ENCODE results near the gene JUNB. TPM values are rescaled to one million over a fixed set of nuclear protein-coding genes. Genes with fewer than 3 reads are reported as not detected.

The JUNB gene
- total and polyA plus RNA-seq, 2 of the 13 experiments (the other 11 are each of a cell fraction or from before 2014, with no cell fraction given) = 7.7 to 8.2 TPM

GRCh38 chr19:12766051-12766521 lies 25.2 kb upstream of the JUNB start (continued):
- no peak for TF ChIP-seq MLXIP (CRISPR knock-in tag; IDR thresholded peaks at IDR 0.05; ENCODE audit: borderline replicate concordance)
- TF ChIP-seq FIP1L1 (IDR thresholded peaks at IDR 0.05; ENCODE audit: borderline replicate concordance, insufficient read depth, low read depth, low read length) = no peak
- 0 out of 2 replicates have a peak, but pooled peaks have one; percentile 49 for TF ChIP-seq HOXA5 (CRISPR knock-in tag; IDR thresholded peaks at IDR 0.05)
- TF ChIP-seq CHD2 (IDR thresholded peaks at IDR 0.05; ENCODE audit: low read depth, low read length) = no peak
- no peak for TF ChIP-seq MTF2 (CRISPR knock-in tag; IDR thresholded peaks at IDR 0.05; ENCODE audit: borderline replicate concordance)
- TF ChIP-seq RFX1 (IDR thresholded peaks at IDR 0.05) = no peak
- TF ChIP-seq NFE2L1 (CRISPR knock-in tag; IDR thresholded peaks at IDR 0.05; ENCODE audit: borderline replicate concordance) = no peak
- TF ChIP-seq JDP2 (CRISPR knock-in tag; IDR thresholded peaks at IDR 0.05; ENCODE audit: borderline replicate concordance) = no peak
- 0 out of 2 replicates have a peak, but pooled peaks have one; percentile 10 for TF ChIP-seq KDM1A (CRISPR knock-in tag; IDR thresholded peaks at IDR 0.05)
- TF ChIP-seq ZMAT5 (CRISPR knock-in tag; IDR thresholded peaks at IDR 0.05; ENCODE audit: borderline replicate concordance, low read depth) = no peak
- no peak for TF ChIP-seq NFKBIZ (CRISPR knock-in tag; IDR thresholded peaks at IDR 0.05)
- TF ChIP-seq CBFB (CRISPR knock-in tag; IDR thresholded peaks at IDR 0.05) = no peak
- TF ChIP-seq ZNF839 (CRISPR knock-in tag; IDR thresholded peaks at IDR 0.05; ENCODE audit: borderline replicate concordance) = 0 out of 2 replicates have a peak, but pooled peaks have one; percentile 35
- TF ChIP-seq MED13 (CRISPR knock-in tag; IDR thresholded peaks at IDR 0.05) = no peak
- TF ChIP-seq RERE (CRISPR knock-in tag; IDR thresholded peaks at IDR 0.05; ENCODE audit: low read depth) = no peak
- TF ChIP-seq SMAD1 (CRISPR knock-in tag; IDR thresholded peaks at IDR 0.05; ENCODE audit: borderline replicate concordance, low read depth) = 0 out of 2 replicates have a peak, but pooled peaks have one; percentile 35
- TF ChIP-seq ZBTB26 (CRISPR knock-in tag; IDR thresholded peaks at IDR 0.05; ENCODE audit: borderline replicate concordance) = 0 out of 2 replicates have a peak, but pooled peaks have one; percentile 33
- TF ChIP-seq SIX1 (CRISPR knock-in tag; IDR thresholded peaks at IDR 0.05; ENCODE audit: borderline replicate concordance) = no peak
- TF ChIP-seq ZBTB42 (CRISPR knock-in tag; IDR thresholded peaks at IDR 0.05) = no peak
- TF ChIP-seq MTA3 (CRISPR knock-in tag; IDR thresholded peaks at IDR 0.05) = no peak
- no peak for TF ChIP-seq IRX3 (CRISPR knock-in tag; IDR thresholded peaks at IDR 0.05; ENCODE audit: borderline replicate concordance, low read depth)

Data from HepG2 (cell line).